Stimulated activated naive CD8-positive, alpha-beta T cell treated with anti-CD3 and anti-CD28 coated beads, Interleukin-15, Interleukin-2, amounts not matched to agents 100 ng/mL and 50 ng/mL, for 24 hours (primary cell): Measurements from ENCODE around the gene KRTAP4-12.
"Not testable (repeated sequence)": the region's sequence is repeated elsewhere in the genome, so short reads cannot be mapped to it uniquely, and the experiment has no call there.

Source experiments
- H3K27ac Mint-ChIP-seq: one replicate; pipeline ENCODE4 v1.8.0; 2021; ENCODE audit warnings: mild to moderate bottlenecking, mixed read lengths
- H3K27me3 Mint-ChIP-seq: one replicate; pipeline ENCODE4 v1.8.0; 2021; ENCODE audit warnings: mixed read lengths
- H3K36me3 Mint-ChIP-seq: one replicate; pipeline ENCODE4 v1.8.0; 2021; ENCODE audit warnings: low read depth, mixed read lengths
- H3K4me1 Mint-ChIP-seq: one replicate; pipeline ENCODE4 v1.8.0; 2021; ENCODE audit warnings: low read depth, mixed read lengths
- H3K4me3 Mint-ChIP-seq: one replicate; pipeline ENCODE4 v1.8.0; 2021; ENCODE audit warnings: mild to moderate bottlenecking, mixed read lengths
- H3K9me3 Mint-ChIP-seq: one replicate; pipeline ENCODE4 v1.8.0; 2021; ENCODE audit warnings: mixed read lengths

KRTAP4-12 gene

DNA sequence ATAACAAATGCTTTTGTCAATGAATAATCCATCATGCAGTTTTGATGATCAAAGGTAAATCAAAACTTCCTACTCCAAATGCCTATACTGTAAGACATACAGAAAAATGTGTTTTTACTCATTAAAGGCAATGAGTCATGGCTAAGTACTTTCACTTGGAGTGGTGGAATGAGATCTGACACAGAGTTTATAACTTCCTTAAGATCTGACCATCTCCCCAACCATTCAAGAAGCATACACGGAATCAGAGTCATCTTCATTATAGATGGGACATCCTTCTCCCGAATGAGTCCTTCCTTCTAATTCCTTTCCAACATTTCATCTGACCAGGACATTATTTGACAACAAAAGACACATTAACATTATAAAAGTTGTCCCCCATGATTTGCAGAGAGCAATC, 40.6 kb downstream of the KRTAP4-12 start:
- not testable (repeated sequence) for H3K9me3 Mint-ChIP-seq, H3K36me3 Mint-ChIP-seq

DNA sequence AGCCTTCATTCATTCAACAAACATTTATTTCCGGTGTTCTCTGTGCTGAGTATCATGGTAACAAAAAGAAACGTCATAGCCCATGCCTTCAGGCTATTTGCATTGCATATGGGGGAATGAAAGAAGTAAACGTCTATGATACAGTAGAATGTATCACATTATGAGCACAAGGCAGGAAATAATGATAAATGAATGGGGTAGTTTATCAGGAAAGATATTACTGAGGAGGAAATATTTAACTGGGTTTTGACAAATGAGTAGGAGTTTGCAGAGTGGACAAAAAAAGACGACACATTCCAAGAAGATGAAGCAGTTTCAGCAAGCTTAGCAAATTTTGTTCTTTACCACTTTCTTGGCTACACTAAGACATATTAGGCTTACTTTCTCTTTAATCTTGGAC, 41.4 kb downstream of the KRTAP4-12 start:
- no peaks in the 10 kb centered on the region for H3K9me3 Mint-ChIP-seq
- H3K27ac Mint-ChIP-seq = no peak overlapping the region

More for the DNA sequence above, 40.6 kb downstream of the KRTAP4-12 start:
- peaks cover 13% of the 10 kb centered on the region for H3K27me3 Mint-ChIP-seq
- H3K4me1 Mint-ChIP-seq, H3K27ac Mint-ChIP-seq, H3K4me3 Mint-ChIP-seq: not testable (repeated sequence)

DNA sequence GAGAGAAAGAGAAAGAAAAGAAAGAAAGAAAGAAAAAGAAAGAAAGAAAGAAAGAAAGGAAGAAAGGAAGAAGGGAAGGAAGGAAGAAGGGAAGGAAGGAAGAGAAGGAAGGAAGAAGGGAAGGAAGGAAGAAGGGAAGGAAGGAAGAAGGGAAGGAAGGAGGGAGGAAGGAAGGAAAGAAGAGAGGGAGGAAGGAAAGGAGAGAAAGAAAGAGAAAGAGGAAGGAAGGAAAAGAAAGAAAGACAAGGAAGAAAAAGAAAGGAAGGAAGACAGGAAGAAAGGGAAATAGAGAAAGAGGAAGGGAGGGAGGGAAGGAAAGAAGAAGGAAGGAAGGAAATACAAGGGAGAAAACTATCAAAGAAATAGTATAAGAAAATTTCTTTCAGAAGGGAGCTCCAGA, 47.2 kb downstream of the KRTAP4-12 start:
- no peaks in the 10 kb centered on the region for H3K9me3 Mint-ChIP-seq
- H3K4me3 Mint-ChIP-seq = no peak overlapping the region
- H3K4me1 Mint-ChIP-seq = no peaks in the 10 kb centered on the region
- no peak overlapping the region for H3K27ac Mint-ChIP-seq
- H3K36me3 Mint-ChIP-seq = no peaks in the 10 kb centered on the region
- H3K27me3 Mint-ChIP-seq = peaks cover 12% of the 10 kb centered on the region

More for the DNA sequence above, 41.4 kb downstream of the KRTAP4-12 start:
- H3K4me1 Mint-ChIP-seq = no peaks in the 10 kb centered on the region
- no peaks in the 10 kb centered on the region for H3K36me3 Mint-ChIP-seq
- H3K4me3 Mint-ChIP-seq = no peak overlapping the region
- H3K27me3 Mint-ChIP-seq = peaks cover 13% of the 10 kb centered on the region

DNA sequence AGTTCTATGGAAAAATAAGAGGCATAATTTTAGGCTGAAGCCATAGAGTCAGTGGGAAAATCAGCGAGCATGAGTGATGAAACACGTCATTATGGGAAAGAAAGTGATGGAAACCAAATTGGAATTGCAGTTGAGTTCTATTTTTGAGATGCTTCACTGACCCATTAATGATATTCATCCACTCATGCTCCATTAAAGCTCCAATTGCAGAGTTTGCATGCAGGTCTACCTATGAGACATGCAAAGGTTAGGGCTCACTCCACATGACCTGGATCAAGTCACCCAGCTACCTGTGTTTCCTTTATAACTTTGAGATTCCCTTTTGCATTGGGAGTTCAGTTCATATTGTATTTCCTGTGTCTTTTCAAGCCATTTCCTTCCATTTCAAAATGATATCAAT, 50.3 kb downstream of the KRTAP4-12 start:
- Mint-ChIP-seq H3K27me3 (peaks cover 5% of the 10 kb centered on the region), H3K27ac (no peak overlapping the region), H3K36me3 (no peaks in the 10 kb centered on the region), H3K4me1 (no peaks in the 10 kb centered on the region), H3K9me3 (no peaks in the 10 kb centered on the region), H3K4me3 (no peak overlapping the region)
